SK-N-MC (cell line): Measurements from ENCODE around the gene PLEKHD1.
A peak's percentile ranks its signal among the peaks of the same experiment; 100 is the strongest.
"Not testable (repeated sequence)": the region's sequence is repeated elsewhere in the genome, so short reads cannot be mapped to it uniquely, and the experiment has no call there.

ENCODE experiments used
- DNase-seq: peaks from one replicate; pipeline ENCODE4 v3.0.0-alpha.2; 2011; ENCODE audit warnings: low read depth, low spot score
- H3K27ac ChIP-seq: fragments of 200-600 bp; sonication (generic); 2 replicates; pipeline ENCODE4 v1.5.1; 2016; ENCODE audit warnings: mixed run types
- H3K36me3 ChIP-seq: fragments of 200-600 bp; sonication (generic); 2 replicates; pipeline ENCODE4 v1.6.1; 2017; ENCODE audit warnings: antibody characterized with exemption, low read length, mixed read lengths; ENCODE audit not compliant: insufficient read depth
- H3K4me3 ChIP-seq: fragments of 200-600 bp; sonication (generic); 2 replicates; pipeline ENCODE4 v1.5.1; 2016
- H3K9ac ChIP-seq: fragments of 200-600 bp; sonication (generic); 2 replicates; pipeline ENCODE4 v1.8.0; 2017; ENCODE audit warnings: mixed run types, mixed read lengths; ENCODE audit not compliant: insufficient read length
- H3K9me3 ChIP-seq: fragments of 200-600 bp; sonication (generic); 2 replicates; pipeline ENCODE4 v1.6.1; 2017; ENCODE audit warnings: low read depth, mild to moderate bottlenecking, antibody characterized with exemption, low read length, moderate library complexity, mixed read lengths
- EZH2 ChIP-seq: fragments of 200-600 bp; sonication (generic); IDR thresholded peaks from one replicate; pipeline ENCODE4 v1.6.1; 2017; ENCODE audit warnings: antibody characterized with exemption
- FOXP2 ChIP-seq: optimal IDR thresholded peaks from 2 replicates; pipeline ENCODE3; 2011; ENCODE audit warnings: mild to moderate bottlenecking, moderate library complexity; ENCODE audit not compliant: insufficient read depth; ENCODE audit errors: extremely low read length, control extremely low read depth
- POLR2AphosphoS5 ChIP-seq: IDR thresholded peaks from 2 replicates; pipeline ENCODE4 v1.6.1; 2012; ENCODE audit warnings: mild to moderate bottlenecking, low read depth, low read length, borderline replicate concordance

The PLEKHD1 gene

DNA sequence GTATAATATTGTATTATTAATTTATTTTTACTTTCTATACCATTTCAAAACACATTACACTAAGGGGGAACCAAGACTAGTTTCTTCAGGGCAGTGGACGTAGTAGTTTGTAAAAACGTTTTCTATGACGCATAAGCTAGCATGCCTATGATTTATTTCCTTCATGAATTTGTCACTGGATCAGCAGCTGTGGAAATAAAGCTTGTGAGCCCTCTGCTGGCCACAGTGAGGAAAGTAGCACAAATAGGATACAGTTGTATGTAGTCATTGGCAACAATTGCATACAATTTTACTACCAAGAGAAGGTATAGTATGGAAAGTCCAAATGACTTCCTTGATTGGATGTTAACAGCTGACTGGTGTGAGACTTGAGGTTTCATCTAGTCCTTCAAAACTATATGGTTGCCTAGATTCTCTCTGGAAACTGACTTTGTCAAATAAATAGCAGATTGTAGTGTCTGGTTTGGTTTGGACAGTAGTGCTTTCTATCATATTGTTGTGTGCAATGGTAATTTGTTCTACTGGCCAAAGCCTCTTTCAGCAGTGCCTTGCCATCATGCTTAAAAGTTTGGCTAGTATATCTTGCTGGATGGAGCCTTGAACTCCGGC lies 24.3 kb upstream of the PLEKHD1 start:
- DNase-seq = peak; percentile 24
- TF ChIP-seq POLR2AphosphoS5 = no peak
- TF ChIP-seq EZH2 = no peak
- TF ChIP-seq FOXP2 = no peak

DNA sequence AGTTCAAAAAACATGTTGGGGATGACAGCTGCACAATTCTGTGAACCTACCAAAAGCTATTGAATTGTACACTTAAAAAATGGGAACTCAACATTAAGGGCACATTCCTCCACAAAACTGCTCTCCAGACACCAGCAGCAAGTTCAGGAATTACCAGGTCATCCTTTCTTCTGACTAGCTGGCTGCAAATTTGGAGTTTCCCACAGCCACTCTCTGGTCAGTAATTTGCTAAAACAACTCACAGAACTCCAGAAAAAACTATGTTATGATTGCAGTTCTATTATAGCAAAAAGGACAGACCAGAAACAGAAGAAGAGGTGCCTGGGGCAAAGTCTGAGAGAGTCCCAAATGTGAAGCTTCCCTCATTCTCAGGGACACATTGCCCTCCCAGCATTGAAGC lies 20.1 kb upstream of the PLEKHD1 start:
- Histone ChIP-seq H3K4me3 (no peak overlapping the region), H3K9ac (no peak overlapping the region), H3K27ac (no peak overlapping the region), H3K36me3 (peaks cover 20% of the 10 kb centered on the region), H3K9me3 (no peaks in the 10 kb centered on the region)
- TF ChIP-seq EZH2 = no peak
- TF ChIP-seq FOXP2 = no peak
- TF ChIP-seq POLR2AphosphoS5 = no peak
- no peak for DNase-seq

More for the DNA sequence above, 24.3 kb upstream of the PLEKHD1 start:
- no peak overlapping the region for H3K9ac ChIP-seq
- H3K4me3 ChIP-seq = no peak overlapping the region
- no peak overlapping the region for H3K27ac ChIP-seq
- H3K9me3 ChIP-seq = no peaks in the 10 kb centered on the region
- H3K36me3 ChIP-seq = peaks cover 47% of the 10 kb centered on the region

DNA sequence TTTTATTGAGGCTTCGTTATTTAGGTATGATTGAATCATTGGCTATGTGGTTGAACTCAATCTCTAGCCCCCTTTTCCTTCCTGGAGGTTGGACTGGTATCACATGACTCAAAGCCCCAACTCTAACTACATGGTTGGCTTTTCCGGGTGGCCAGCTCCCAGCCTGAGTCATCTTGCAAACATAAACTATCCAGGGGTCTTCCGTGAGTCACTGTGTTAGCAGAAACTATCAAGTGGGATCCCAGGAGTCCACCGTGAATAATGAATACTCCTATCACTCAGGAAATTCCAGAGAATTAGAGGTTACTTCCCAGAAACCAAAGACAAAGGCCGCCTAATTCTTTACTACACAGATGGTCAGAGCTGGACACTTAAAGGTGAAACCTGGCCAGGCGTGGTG lies 19.7 kb upstream of the PLEKHD1 start:
- no peaks in the 10 kb centered on the region for H3K9me3 ChIP-seq
- H3K27ac ChIP-seq = no peak overlapping the region
- no peak for TF ChIP-seq POLR2AphosphoS5
- TF ChIP-seq EZH2 = no peak
- no peak for TF ChIP-seq FOXP2
- H3K9ac ChIP-seq = no peak overlapping the region
- no peak overlapping the region for H3K4me3 ChIP-seq
- H3K36me3 ChIP-seq = peaks cover 16% of the 10 kb centered on the region
- DNase-seq = no peak

DNA sequence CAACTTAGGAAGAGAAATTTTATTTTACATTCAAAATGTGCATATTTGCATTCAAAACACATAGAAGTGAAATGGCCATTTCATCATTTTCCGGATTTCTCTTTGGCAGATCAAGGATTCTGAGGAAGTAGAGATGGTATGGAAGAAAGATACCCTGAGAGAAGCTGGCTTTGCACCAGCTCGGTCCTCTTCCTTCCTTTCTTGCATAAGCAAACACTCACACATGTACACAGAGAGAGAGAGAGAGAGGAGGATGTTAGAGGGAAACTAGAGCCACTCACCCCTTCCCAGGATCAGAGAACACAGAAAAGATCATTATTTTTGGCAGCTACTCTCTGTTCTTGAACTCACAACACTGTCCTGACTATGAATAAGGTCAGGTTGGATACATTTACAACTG lies 15.6 kb upstream of the PLEKHD1 start:
- DNase-seq = no peak
- TF ChIP-seq POLR2AphosphoS5 (no peak), EZH2 (no peak), FOXP2 (no peak)
- Histone ChIP-seq H3K9ac (no peak overlapping the region), H3K36me3 (no peaks in the 10 kb centered on the region), H3K27ac (no peak overlapping the region), H3K4me3 (no peak overlapping the region), H3K9me3 (no peaks in the 10 kb centered on the region)

DNA sequence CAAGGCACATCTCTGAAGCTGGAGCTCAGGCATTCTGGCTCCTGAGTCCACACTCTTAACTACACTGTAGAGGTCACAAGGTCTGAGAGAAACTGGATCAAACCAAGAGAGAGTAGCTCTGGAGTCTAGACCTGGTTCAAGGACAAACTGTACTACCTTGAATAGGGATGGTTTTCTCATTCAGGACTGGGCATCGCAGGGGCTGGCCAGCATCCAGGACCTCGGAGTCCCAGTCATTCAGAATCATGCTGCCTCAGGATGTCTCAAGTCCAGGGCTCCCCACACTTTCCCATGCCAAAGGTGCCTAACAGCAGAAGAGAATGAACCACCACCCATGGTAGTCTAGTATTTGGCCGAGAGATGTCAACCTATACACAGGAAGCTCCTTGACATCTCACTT lies 13.1 kb upstream of the PLEKHD1 start:
- Histone ChIP-seq H3K9ac (no peak overlapping the region), H3K4me3 (no peak overlapping the region), H3K36me3 (no peaks in the 10 kb centered on the region), H3K9me3 (no peaks in the 10 kb centered on the region), H3K27ac (no peak overlapping the region)
- no peak for DNase-seq
- TF ChIP-seq POLR2AphosphoS5 = no peak
- no peak for TF ChIP-seq FOXP2
- no peak for TF ChIP-seq EZH2

DNA sequence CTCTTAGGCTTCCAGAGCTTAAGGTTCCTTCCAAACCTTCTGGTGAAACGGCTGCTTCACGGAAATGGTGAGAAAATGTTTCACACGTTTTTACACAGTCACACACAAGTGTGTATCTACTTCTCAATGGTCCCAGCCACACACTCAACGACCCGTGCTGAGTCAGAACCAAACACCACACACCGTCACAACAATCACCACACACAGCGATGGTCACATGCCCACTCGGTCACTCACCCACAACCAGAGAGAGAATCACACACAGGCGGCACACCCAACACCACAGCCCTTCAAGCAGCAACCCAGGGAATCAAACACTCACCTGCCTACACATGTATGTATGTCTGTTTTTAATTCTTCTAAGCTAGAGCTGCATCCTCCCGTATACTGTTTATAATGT lies 12.6 kb upstream of the PLEKHD1 start:
- no peaks in the 10 kb centered on the region for H3K36me3 ChIP-seq
- no peak for TF ChIP-seq POLR2AphosphoS5
- TF ChIP-seq FOXP2 = no peak
- TF ChIP-seq EZH2 = no peak
- no peak for DNase-seq
- no peak overlapping the region for H3K9ac ChIP-seq
- no peak overlapping the region for H3K4me3 ChIP-seq
- H3K27ac ChIP-seq = no peak overlapping the region
- no peaks in the 10 kb centered on the region for H3K9me3 ChIP-seq

DNA sequence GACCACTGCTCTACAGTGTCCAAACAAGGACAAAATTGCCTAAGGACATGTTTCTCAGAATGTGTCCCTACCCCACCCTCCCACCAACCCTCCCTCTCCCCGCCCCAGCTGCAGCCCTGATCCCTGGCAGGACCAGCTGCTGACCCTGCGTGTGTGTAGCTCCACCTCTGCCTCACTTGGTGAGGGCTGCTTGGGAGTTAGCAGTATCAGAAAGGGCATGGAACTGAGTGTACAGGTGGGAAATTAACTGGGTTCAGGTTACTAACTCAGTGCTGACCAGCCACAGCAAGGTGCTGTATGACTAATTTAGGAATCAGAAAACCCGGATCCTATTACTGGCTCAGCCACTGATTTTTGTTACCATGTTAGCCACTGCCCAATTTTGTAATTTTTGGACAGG lies 11.3 kb upstream of the PLEKHD1 start:
- H3K27ac ChIP-seq = no peak overlapping the region
- no peaks in the 10 kb centered on the region for H3K36me3 ChIP-seq
- H3K9me3 ChIP-seq = no peaks in the 10 kb centered on the region
- TF ChIP-seq EZH2 (no peak), POLR2AphosphoS5 (no peak), FOXP2 (no peak)
- no peak overlapping the region for H3K4me3 ChIP-seq
- H3K9ac ChIP-seq = no peak overlapping the region
- no peak for DNase-seq

DNA sequence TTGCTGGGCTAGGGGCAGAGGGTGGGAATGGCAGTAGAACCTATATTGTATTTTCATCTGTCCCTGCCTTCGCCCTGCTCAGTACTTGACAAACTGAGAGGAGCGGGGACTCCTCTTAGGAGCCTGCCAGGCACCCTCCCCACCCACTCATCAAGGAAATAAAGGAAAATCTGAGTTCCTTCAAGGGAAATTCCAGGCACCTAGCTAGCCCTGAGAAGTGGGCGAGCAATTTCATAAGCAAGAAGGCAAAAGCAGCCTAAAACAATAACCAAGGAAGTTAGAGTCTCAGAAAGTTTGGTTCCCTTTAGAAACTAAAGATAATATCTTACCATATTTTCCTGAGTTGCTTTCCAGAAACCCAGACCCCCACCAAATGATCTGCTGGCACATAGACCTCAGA lies 10.6 kb upstream of the PLEKHD1 start:
- TF ChIP-seq POLR2AphosphoS5 = no peak
- TF ChIP-seq EZH2 = no peak
- TF ChIP-seq FOXP2 = no peak
- Histone ChIP-seq H3K9ac (no peak overlapping the region), H3K9me3 (no peaks in the 10 kb centered on the region), H3K4me3 (no peak overlapping the region), H3K27ac (no peak overlapping the region), H3K36me3 (no peaks in the 10 kb centered on the region)
- DNase-seq = no peak

DNA sequence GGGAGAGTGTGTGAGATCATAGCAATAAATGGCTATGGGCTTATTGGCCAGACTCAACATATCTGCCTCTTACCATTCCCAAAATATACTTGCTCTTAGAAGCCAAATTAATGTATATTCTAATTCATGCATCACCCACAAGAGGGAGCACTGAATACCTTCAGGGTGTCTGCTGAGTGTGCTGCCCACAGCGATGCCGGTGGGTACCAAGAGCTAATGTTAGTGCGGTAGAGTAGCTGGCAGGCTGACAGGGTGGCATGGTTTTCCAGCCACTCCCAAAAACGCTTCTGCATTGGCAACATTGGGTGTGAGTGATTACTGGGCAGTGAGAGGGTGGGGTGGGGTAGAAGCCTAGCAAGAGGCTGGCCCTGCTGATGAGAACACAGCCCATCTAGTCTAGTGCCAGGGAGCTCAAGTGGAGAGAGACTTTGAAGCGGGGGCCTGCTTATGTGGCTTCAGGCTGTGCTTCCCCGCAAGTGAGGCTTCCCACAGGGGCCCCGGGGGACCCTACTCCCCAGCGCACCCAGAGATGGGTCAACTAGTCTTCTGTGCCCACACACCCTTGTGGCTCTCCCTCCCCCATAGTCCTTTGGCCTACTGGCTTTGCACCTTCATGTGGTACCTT lies 9.2 kb upstream of the PLEKHD1 start:
- H3K36me3 ChIP-seq = no peaks in the 10 kb centered on the region
- no peak for TF ChIP-seq EZH2
- TF ChIP-seq FOXP2 = no peak
- no peak for TF ChIP-seq POLR2AphosphoS5
- no peak overlapping the region for H3K4me3 ChIP-seq
- DNase-seq = peak; percentile 24
- H3K27ac ChIP-seq = no peak overlapping the region
- H3K9me3 ChIP-seq = no peaks in the 10 kb centered on the region
- H3K9ac ChIP-seq = no peak overlapping the region

DNA sequence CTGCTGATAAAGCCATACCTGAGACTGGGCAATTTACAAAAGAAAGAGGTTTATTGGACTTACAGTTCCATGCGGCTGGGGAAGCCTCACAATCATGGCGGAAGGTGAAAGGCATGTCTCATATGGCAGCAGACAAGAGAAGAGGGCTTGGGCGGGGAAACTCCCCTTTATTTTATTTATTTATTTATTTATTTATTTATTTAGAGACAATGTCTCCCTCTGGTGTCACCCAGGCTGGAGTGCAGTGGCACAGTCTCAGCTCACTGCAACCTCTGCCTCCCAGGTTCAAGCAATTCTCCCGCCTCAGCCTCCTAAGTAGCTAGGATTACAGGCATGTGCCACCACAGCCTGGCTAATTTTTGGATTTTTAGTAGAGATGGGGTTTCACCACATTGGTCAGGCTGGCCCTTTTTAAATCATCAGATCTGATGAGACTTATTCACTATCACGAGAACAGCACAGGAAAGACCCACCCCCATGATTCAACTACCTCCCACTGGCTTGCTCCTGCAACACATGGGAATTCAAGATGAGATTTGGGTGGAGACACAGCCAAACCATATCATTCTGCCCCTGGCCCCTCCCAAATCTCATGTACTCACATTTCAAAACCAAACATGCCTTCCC lies 7.6 kb upstream of the PLEKHD1 start:
- not testable (repeated sequence) for H3K4me3 ChIP-seq, DNase-seq, H3K9me3 ChIP-seq, H3K9ac ChIP-seq, H3K36me3 ChIP-seq, H3K27ac ChIP-seq

DNA sequence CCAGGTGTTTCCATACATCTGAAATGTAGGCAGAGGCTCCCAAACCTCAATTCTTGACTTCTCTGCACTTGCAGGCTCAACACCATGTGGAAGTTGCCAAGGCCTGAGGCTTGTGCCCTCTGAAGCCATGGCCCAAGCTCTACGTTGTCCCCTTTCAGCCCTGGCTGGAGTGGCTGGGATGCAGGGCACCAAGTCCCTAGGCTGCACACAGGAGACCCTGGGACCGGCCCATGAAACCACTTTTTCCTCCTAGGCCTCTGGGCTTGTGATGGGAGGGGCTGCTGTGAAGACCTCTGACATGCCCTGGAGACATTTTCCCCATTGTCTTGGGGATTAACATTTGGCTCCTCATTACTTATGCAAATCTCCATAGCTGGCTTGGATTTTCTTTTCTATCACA lies 6.5 kb upstream of the PLEKHD1 start:
- not testable (repeated sequence) for H3K36me3 ChIP-seq, H3K9me3 ChIP-seq, DNase-seq, H3K4me3 ChIP-seq, H3K27ac ChIP-seq, H3K9ac ChIP-seq
